Heart left ventricle (tissue), 16 donors: Measurements from ENCODE around the gene ZSWIM8. TPM values are rescaled to one million over a fixed set of nuclear protein-coding genes. Genes with fewer than 3 reads are reported as not detected.

Experiments used
- ATAC-seq, 4 donors: fragments of 200-7000 bp; cut with Tn5 transposase; one replicate each; pipeline ENCODE4 v1.9.1; 2020 to 2022; ENCODE audit warnings: moderate library complexity in 4 of 4, mild to moderate bottlenecking in 3 of 4, moderate number of reproducible peaks in 1 of 4
- DNase-seq, 5 donors: peaks; one replicate each; pipeline ENCODE4 v3.0.0-alpha.2; 2020
- H3K27ac ChIP-seq, 12 donors: fragments of 200-600 bp; sonication (generic) in 4 of 12; one replicate each; pipeline versions ENCODE4 v1.5.0 to v1.8.0; 2016 to 2022; ENCODE audit warnings: mild to moderate bottlenecking in 2 of 12
- H3K27me3 ChIP-seq, 9 donors: fragments of 200-600 bp; sonication (generic) in 2 of 9; one replicate each; pipeline versions ENCODE4 v1.5.1 to v1.8.0; 2016 to 2022; ENCODE audit warnings: mild to moderate bottlenecking in 3 of 9
- H3K36me3 ChIP-seq, 9 donors: fragments of 200-600 bp; sonication (generic) in 2 of 9; one replicate each; pipeline versions ENCODE4 v1.5.0 to v1.8.0; 2018 to 2022; ENCODE audit warnings: mild to moderate bottlenecking in 2 of 9
- H3K4me1 ChIP-seq, 12 donors: fragments of 200-600 bp; sonication (generic) in 4 of 12; one replicate each; pipeline versions ENCODE4 v1.5.0 to v1.8.0; 2016 to 2022; ENCODE audit warnings: mild to moderate bottlenecking in 3 of 12
- H3K4me3 ChIP-seq, 12 donors: fragments of 200-600 bp; sonication (generic) in 4 of 12; one replicate each; pipeline versions ENCODE4 v1.5.0 to v1.8.0; 2017 to 2022; ENCODE audit warnings: mild to moderate bottlenecking in 9 of 12, moderate library complexity in 4 of 12
- H3K9me3 ChIP-seq, 12 donors: fragments of 200-600 bp; sonication (generic) in 4 of 12; one replicate each; pipeline versions ENCODE4 v1.5.0 to v1.8.0; 2016 to 2022; ENCODE audit warnings: mild to moderate bottlenecking in 1 of 12
- CTCF ChIP-seq, 12 donors: fragments of 200-600 bp; sonication (generic) in 4 of 12; IDR thresholded peaks; one replicate each; pipeline versions ENCODE4 v1.5.0 to v1.8.0; 2018 to 2022; ENCODE audit warnings: antibody characterized with exemption in 12 of 12, mild to moderate bottlenecking in 5 of 12
- POLR2A ChIP-seq, 2 donors: fragments of 450-650 bp; IDR thresholded peaks; one replicate each; pipeline ENCODE4 v1.6.1; 2017; ENCODE audit warnings: antibody characterized with exemption in 2 of 2, mild to moderate bottlenecking in 2 of 2, moderate library complexity in 2 of 2
- WGBS, 4 donors: extraction: QIAGEN DNeasy Blood & Tissue Kit in 2 of 4; methylation state at CpG; one replicate each; pipeline versions ENCODE4 v1.1.5 to v1.1.7; 2013 to 2018; 5-methylcytosine and 5-hydroxymethylcytosine counted together
- intact Hi-C, 10 donors: fragments of 100-400 bp; cut with DNase I; formaldehyde crosslinking; loops; one replicate each; pipeline versions ENCODE4 v1.11.1 to v1.14.2; 2022
- polyA plus RNA-seq, 2 donors: library from polyadenylated mRNA; stranded (reverse); fragments of 200-250 nt; gene quantifications; one replicate each; pipeline ENCODE4 v1.2.3, GENCODE V29; 2013
- total RNA-seq, 9 donors: library from RNA; depleted of rRNA in 2 of 9; stranded (reverse); fragments of >200 nt in 2 of 9; fragmentation: NEBNext Ultra II Directional in 3 of 9; extraction: Animal tissue kit (Norgen Biotek cat#: 25700) in 3 of 9; gene quantifications; one replicate each; pipeline versions ENCODE4 v1.1.0 to v1.2.4, GENCODE V29; 2016 to 2023
- donor health status: ischemic (EF 13 %, LVEDD 7.1; RV severe dilation, severe dysfunction).
- donor health status: healthy with polysubstance abuse.
- donor health status: DM: no; HTN: yes; CAD: no.
- donor health status: DM: no; HTN: no; CAD: no.
- donor health status: ischemic (EF 25% LVEDD 6.9; RV normal size, moderate dysfunction).
- donor health status: ischemic (EF 25% LVEDD 5.7; RV mildly dilated, moderate dysfunction).
- donor health status: healthy.
- donor health status: DM: yes; HTN: yes; CAD: no.
- donor health status: ischemic (EF 35%, LVEDD 5.7; RV mildly dilated, moderate dysfunction).
- donor health status: nonischemic (EF 11% LVEDD 7.7; RV severe dilation, severe dysfunction).
- donor health status: DM: yes; HTN: yes; CAD: no.
- donor health status: PGD.
- donor health status: ischemic (EF 29% LVEDD 5.4; RV normal size, mild dysfunction).
- donor health status: nonischemic (EF 23%, LVEDD 6.1; RV moderate dilation, normal function).

Gene ZSWIM8
- total and polyA plus RNA-seq, 11 donors, result 37.6 to 69.7 (median 58.0) TPM

GRCh38 chr10:73743327-73743904 lies 42.0 kb upstream of the ZSWIM8 start:
- no peak for DNase-seq
- Histone ChIP-seq H3K27me3 (no peaks in the 10 kb centered on the region), H3K27ac (peak overlapping the region; percentile 86 to 98 (median 92)), H3K4me3 (peak overlapping the region; percentile 66 to 98 (median 82)), H3K4me1 (peaks cover 0 to 40% (median 32%) of the 10 kb centered on the region in 12 donors), H3K9me3 (no peaks in the 10 kb centered on the region), H3K36me3 (peaks cover 0 to 37% (median 33%) of the 10 kb centered on the region in 9 donors)
- peak in 1 of 12 donors; percentile 6 for TF ChIP-seq CTCF (IDR thresholded peaks at IDR 0.05)
- TF ChIP-seq POLR2A (IDR thresholded peaks at IDR 0.05), result no peak
- ATAC-seq, result no peak
- intact Hi-C loops, result loop anchor here in 1 of 10 donors (10.0 kb wide), 1 partner anchor 89 kb away; the partner anchor contains the start of gene SYNPO2L
- 35 to 39% (median 39%) methylated on average over 6 of the region's 6 CpGs for WGBS, 4 donors

DNA sequence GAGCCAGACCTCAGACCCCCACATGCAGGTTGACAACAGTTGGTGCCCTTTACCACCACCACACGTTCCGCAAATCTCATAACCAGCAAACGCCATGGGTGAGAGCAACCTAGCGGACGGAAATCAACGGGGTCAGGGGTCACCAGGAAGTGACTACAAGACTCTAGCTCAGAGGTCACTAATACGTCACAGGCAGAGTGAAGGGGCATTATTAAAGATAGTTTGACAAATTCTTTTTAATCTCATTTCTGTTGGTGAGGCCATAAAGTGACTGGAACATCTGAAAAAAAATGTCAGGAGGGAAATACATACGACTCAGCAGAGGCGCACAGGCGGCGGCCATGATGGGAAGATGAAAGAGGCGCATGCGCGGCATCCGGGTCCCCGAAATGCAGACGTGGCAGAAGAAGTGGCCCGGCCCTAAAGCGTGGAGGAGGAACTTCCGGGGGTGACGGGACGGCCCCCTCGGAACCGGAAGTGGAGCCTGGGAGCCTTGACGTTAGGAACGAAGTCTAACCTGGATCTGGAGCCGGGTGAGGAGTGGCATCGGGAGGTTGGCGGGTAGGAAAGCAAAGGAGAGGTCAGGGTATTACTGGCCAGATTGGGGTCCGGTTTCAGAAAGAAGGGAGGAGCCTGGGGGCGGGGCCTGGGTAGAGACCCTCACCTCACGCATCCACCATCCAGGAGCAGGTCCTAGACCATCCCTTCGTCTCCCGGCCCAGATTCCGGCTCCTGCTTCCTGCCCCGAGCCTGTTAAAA lies 41.3 kb upstream of the ZSWIM8 start, which contains the start of gene SEC24C:
TSS of gene SEC24C (plus strand) at position 468 of the 759 bp plus-strand sequence. CDS start 2,461 bp downstream, outside the sequence.
- 0 to 1% (median 1%) methylated on average over 32 to 36 of the region's 36 CpGs for WGBS, 4 donors
- ATAC-seq (peak; percentile 95 to 98 (median 96)), DNase-seq (peak; percentile 97 to 98 (median 97))
- intact Hi-C loops, result loop anchor here in 1 of 10 donors (10.0 kb wide), 1 partner anchor 89 kb away; the partner anchor contains the start of gene SYNPO2L
- Histone ChIP-seq H3K36me3 (peaks cover 0 to 43% (median 35%) of the 10 kb centered on the region in 9 donors), H3K27ac (peak within 1 kb of the TSS; percentile 86 to 98 (median 92)), H3K27me3 (no peaks in the 10 kb centered on the region), H3K4me1 (peaks cover 0 to 47% (median 36%) of the 10 kb centered on the region in 12 donors), H3K9me3 (no peaks in the 10 kb centered on the region), H3K4me3 (peak within 1 kb of the TSS; percentile 66 to 98 (median 82))
- TF ChIP-seq CTCF (IDR thresholded peaks at IDR 0.05), result no peak
- TF ChIP-seq POLR2A (IDR thresholded peaks at IDR 0.05), result peak in 1 of 2 donors; percentile 60

- peak in 3 of 4 donors; percentile 18 to 48 (median 30) for ATAC-seq
- peak overlapping the region; percentile 66 to 98 (median 82) for H3K4me3 ChIP-seq
- peak in 3 of 5 donors; percentile 37 to 66 (median 66) for DNase-seq
- peaks cover 0 to 43% (median 35%) of the 10 kb centered on the region in 9 donors for H3K36me3 ChIP-seq
- no peaks in the 10 kb centered on the region for H3K9me3 ChIP-seq
- peaks cover 0 to 51% (median 36%) of the 10 kb centered on the region in 12 donors for H3K4me1 ChIP-seq
- WGBS, 4 donors, result 0 to 2% (median 1%) methylated on average over 9 to 10 of the region's 10 CpGs
- TF ChIP-seq CTCF (IDR thresholded peaks at IDR 0.05) (no peak), POLR2A (IDR thresholded peaks at IDR 0.05) (no peak)
- H3K27me3 ChIP-seq, result no peaks in the 10 kb centered on the region
- peak overlapping the region; percentile 86 to 98 (median 92) for H3K27ac ChIP-seq
- intact Hi-C loops, result loop anchor here in 1 of 10 donors (10.0 kb wide), 1 partner anchor 90 kb away; the partner anchor contains the start of gene SYNPO2L
These were observed 40.8 kb upstream of the ZSWIM8 start for GRCh38 chr10:73744664-73744975.

DNA sequence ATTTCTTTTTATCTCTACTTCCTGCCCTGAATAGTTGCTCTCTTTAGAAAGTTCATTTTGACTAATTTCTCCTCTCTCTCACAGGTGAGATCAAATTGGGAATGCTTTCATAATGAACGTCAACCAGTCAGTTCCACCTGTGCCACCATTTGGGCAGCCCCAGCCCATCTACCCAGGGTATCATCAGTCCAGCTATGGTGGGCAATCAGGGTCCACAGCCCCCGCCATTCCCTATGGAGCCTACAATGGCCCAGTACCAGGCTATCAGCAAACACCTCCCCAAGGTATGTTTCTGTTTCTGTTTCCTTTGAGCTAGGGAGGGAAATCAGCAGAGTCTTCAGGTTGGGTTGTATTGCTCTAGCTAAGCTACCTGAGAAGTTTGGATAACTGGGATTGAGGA lies 38.7 kb upstream of the ZSWIM8 start:
- TF ChIP-seq CTCF (IDR thresholded peaks at IDR 0.05), result no peak
- no peak for TF ChIP-seq POLR2A (IDR thresholded peaks at IDR 0.05)
- Histone ChIP-seq H3K9me3 (no peaks in the 10 kb centered on the region), H3K4me3 (no peak overlapping the region), H3K27me3 (no peaks in the 10 kb centered on the region), H3K4me1 (peaks cover 4 to 63% (median 44%) of the 10 kb centered on the region in 12 donors), H3K36me3 (peaks cover 0 to 62% (median 53%) of the 10 kb centered on the region in 9 donors), H3K27ac (no peak overlapping the region)
- WGBS, 4 donors, result 76 to 88% (median 81%) methylated on average over 2 of the region's 2 CpGs
- intact Hi-C loops, result loop anchor here in 2 of 10 donors (5.0 to 10.0 kb wide), 2 partner anchors 36 to 92 kb away; partner anchors contain the start of genes CHCHD1 (in 1 of the 2) and SYNPO2L (in 1 of the 2)
- no peak for DNase-seq
- no peak for ATAC-seq
